PFSK-1 (cell line): ENCODE data around the gene PRMT9.

Source experiments
- POLR2AphosphoS5 ChIP-seq: IDR thresholded peaks from 2 replicates; pipeline ENCODE4 v1.6.1; 2012; ENCODE audit warnings: low read depth, mild to moderate bottlenecking, control low read depth, low read length, moderate library complexity
- SIN3A ChIP-seq: IDR thresholded peaks from 2 replicates; pipeline ENCODE4 v1.6.1; 2012; ENCODE audit warnings: mild to moderate bottlenecking, low read length, moderate library complexity, borderline replicate concordance; ENCODE audit not compliant: insufficient read depth
- TAF1 ChIP-seq: IDR thresholded peaks from 2 replicates; pipeline ENCODE4 v1.6.1; 2012; ENCODE audit warnings: low read length, control low read depth, borderline replicate concordance; ENCODE audit not compliant: insufficient read depth
- TF ChIP-seq, protein P1 (sequence below), 2 experiments: IDR thresholded peaks; 2 replicates each; pipeline versions ENCODE4 v1.6.1 to v1.8.0; 2011 to 2012; ENCODE audit warnings: low read depth in 2 of 2, low read length in 2 of 2, control low read depth in 1 of 2, inconsistent platforms in 1 of 2, mild to moderate bottlenecking in 1 of 2, moderate library complexity in 1 of 2; ENCODE audit not compliant: insufficient read depth in 1 of 2

DNA sequence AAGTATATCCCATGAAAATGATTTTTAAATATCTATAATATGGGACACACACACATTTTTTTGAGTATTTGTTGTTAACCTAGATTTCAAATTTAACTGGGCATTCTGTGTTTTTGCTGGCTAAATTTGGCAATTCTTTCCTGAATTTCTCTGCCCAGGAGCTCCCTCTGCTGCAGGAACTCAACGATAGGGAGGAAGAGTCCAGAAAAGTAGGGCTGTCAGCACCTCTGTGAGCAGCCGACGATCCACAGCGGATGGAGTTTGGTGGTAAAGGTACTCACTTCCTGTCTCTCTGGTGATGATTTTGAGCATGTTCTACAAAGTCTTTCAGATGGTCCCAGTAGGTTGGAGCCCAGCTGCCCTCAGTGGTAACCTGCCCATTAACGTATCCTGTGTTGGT is 89.9 kb downstream of the PRMT9 start:
- TF ChIP-seq TAF1: no peak
- no peak for TF ChIP-seq SIN3A
- TF ChIP-seq POLR2AphosphoS5: no peak
- TF ChIP-seq, protein P1, sequence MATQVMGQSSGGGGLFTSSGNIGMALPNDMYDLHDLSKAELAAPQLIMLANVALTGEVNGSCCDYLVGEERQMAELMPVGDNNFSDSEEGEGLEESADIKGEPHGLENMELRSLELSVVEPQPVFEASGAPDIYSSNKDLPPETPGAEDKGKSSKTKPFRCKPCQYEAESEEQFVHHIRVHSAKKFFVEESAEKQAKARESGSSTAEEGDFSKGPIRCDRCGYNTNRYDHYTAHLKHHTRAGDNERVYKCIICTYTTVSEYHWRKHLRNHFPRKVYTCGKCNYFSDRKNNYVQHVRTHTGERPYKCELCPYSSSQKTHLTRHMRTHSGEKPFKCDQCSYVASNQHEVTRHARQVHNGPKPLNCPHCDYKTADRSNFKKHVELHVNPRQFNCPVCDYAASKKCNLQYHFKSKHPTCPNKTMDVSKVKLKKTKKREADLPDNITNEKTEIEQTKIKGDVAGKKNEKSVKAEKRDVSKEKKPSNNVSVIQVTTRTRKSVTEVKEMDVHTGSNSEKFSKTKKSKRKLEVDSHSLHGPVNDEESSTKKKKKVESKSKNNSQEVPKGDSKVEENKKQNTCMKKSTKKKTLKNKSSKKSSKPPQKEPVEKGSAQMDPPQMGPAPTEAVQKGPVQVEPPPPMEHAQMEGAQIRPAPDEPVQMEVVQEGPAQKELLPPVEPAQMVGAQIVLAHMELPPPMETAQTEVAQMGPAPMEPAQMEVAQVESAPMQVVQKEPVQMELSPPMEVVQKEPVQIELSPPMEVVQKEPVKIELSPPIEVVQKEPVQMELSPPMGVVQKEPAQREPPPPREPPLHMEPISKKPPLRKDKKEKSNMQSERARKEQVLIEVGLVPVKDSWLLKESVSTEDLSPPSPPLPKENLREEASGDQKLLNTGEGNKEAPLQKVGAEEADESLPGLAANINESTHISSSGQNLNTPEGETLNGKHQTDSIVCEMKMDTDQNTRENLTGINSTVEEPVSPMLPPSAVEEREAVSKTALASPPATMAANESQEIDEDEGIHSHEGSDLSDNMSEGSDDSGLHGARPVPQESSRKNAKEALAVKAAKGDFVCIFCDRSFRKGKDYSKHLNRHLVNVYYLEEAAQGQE (IDR thresholded peaks at IDR 0.05; ENCODE audit: insufficient read depth in 1 of 2, low read depth in 2 of 2, low read length in 2 of 2): no peak
